A549 treated with AZD9567 at 1 μM for 4 hours (cell line): ENCODE results near the gene ADPRS. TPM values are rescaled to one million over a fixed set of nuclear protein-coding genes. Genes with fewer than 3 reads are reported as not detected.

Experiments used
- total RNA-seq: library from RNA; stranded (reverse); fragments of 200-300 nt; extraction: Qiagen RNA extraction; gene quantifications from 5 replicates; pipeline ENCODE4 v1.2.3, GENCODE V29; 2022; ENCODE audit not compliant: insufficient read depth

ADPRS gene, protein sequence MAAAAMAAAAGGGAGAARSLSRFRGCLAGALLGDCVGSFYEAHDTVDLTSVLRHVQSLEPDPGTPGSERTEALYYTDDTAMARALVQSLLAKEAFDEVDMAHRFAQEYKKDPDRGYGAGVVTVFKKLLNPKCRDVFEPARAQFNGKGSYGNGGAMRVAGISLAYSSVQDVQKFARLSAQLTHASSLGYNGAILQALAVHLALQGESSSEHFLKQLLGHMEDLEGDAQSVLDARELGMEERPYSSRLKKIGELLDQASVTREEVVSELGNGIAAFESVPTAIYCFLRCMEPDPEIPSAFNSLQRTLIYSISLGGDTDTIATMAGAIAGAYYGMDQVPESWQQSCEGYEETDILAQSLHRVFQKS
- 29.2 to 35.5 TPM (median 33.0 TPM) in 5 replicates for total RNA-seq

GRCh38 chr1:36088577-36089392 is at the start of gene ADPRS:
Gene ADPRS, plus strand, starts transcription at chr1:36088892. Its CDS starts 13 bp downstream, at chr1:36088905.

GRCh38 chr1:36083635-36084496 is 4.8 kb upstream of the ADPRS start, which contains the start of gene TEKT2:
Gene TEKT2, plus strand, starts transcription at chr1:36084094. Its CDS starts 828 bp downstream, at chr1:36084922.

GRCh38 chr1:36125129-36125991 is 36.7 kb downstream of the ADPRS start, which contains the start of gene COL8A2:
Gene COL8A2, minus strand, starts transcription at chr1:36125222. Its CDS starts 24,980 bp downstream, at chr1:36100242.

Other genes with a start within 250 kb of the ADPRS start
- gene AGO1, start 205.7 kb upstream of the ADPRS start, total RNA-seq, result 3.0 to 4.4 TPM (median 4.3 TPM) in 5 replicates
- 6.5 to 9.1 TPM (median 8.4 TPM) in 5 replicates for gene AGO3, start 157.8 kb upstream of the ADPRS start, total RNA-seq
- gene TEKT2, start 4.8 kb upstream of the ADPRS start, total RNA-seq, result 0.09 TPM in 1 of 5 replicates, not detected in the others
- 0.05 to 0.14 TPM (median 0.12 TPM) in 4 of 5 replicates, not detected in the other for gene COL8A2, start 36.3 kb downstream of the ADPRS start, total RNA-seq
- 78.7 to 85.3 TPM (median 79.5 TPM) in 5 replicates for gene TRAPPC3, start 60.6 kb downstream of the ADPRS start, total RNA-seq
- gene MAP7D1, start 67.3 kb downstream of the ADPRS start, total RNA-seq, result 145 to 193 TPM (median 186 TPM) in 5 replicates
- 66.5 to 82.2 TPM (median 70.8 TPM) in 5 replicates for gene THRAP3, start 135.6 kb downstream of the ADPRS start, total RNA-seq
- 1.6 to 3.3 TPM (median 2.6 TPM) in 5 replicates for gene SH3D21, start 217.5 kb downstream of the ADPRS start, total RNA-seq
- gene EVA1B, start 234.8 kb downstream of the ADPRS start, total RNA-seq, result 4.7 to 23.5 TPM (median 19.8 TPM) in 5 replicates